Measurements from ENCODE around the gene MSI2. TPM values are rescaled to one million over a fixed set of nuclear protein-coding genes. Genes with fewer than 3 reads are reported as not detected.

MSI2 gene
- total RNA-seq, 1 experiment from 2014 or later = 169 TPM

- no peaks in the 10 kb centered on the region for H3K9me2 ChIP-seq (replicated peaks; ENCODE audit: insufficient read depth, low read length)
- no peak overlapping the region for H3K4me2 ChIP-seq (ENCODE audit: low read depth, low read length, poor library complexity, severe bottlenecking)
- no peaks in the 10 kb centered on the region for H3K36me3 ChIP-seq (ENCODE audit: insufficient read depth, low read length)
- H2AFZ ChIP-seq (ENCODE audit: low read length) = no peak overlapping the region
- H3K27ac ChIP-seq (ENCODE audit: low read length) = no peak overlapping the region
- no peaks in the 10 kb centered on the region for H3K79me2 ChIP-seq (ENCODE audit: low read length)
- DNase-seq = no peak
- H3K9ac ChIP-seq (ENCODE audit: low read length) = no peak overlapping the region
- peaks cover 1% of the 10 kb centered on the region for H3K4me1 ChIP-seq (ENCODE audit: low read length)
- no peaks in the 10 kb centered on the region for H4K20me1 ChIP-seq (ENCODE audit: insufficient read depth, low read depth, low read length)
- H3K9me3 ChIP-seq (ENCODE audit: low read length) = peaks cover 8% of the 10 kb centered on the region; the same call in 1 of the 2 replicates
- H3K27me3 ChIP-seq (ENCODE audit: low read length) = no peaks in the 10 kb centered on the region
- no peak overlapping the region for H3K4me3 ChIP-seq (ENCODE audit: low read length)
Measured at GRCh38 chr17:57249520-57249919, 6.8 kb upstream of the MSI2 start.

- peaks cover 8% of the 10 kb centered on the region; the same call in 1 of the 2 replicates for H3K9me3 ChIP-seq (ENCODE audit: low read length)
- H3K4me3 ChIP-seq (ENCODE audit: low read length) = no peak overlapping the region
- no peak overlapping the region for H3K9ac ChIP-seq (ENCODE audit: low read length)
- no peak overlapping the region for H3K27ac ChIP-seq (ENCODE audit: low read length)
- H3K9me2 ChIP-seq (replicated peaks; ENCODE audit: insufficient read depth, low read length) = no peaks in the 10 kb centered on the region
- no peaks in the 10 kb centered on the region for H3K36me3 ChIP-seq (ENCODE audit: insufficient read depth, low read length)
- no peak for DNase-seq
- H3K27me3 ChIP-seq (ENCODE audit: low read length) = no peaks in the 10 kb centered on the region
- no peak overlapping the region for H3K4me2 ChIP-seq (ENCODE audit: low read depth, low read length, poor library complexity, severe bottlenecking)
- H3K4me1 ChIP-seq (ENCODE audit: low read length) = peaks cover 8% of the 10 kb centered on the region
- no peaks in the 10 kb centered on the region for H3K79me2 ChIP-seq (ENCODE audit: low read length)
- H4K20me1 ChIP-seq (ENCODE audit: insufficient read depth, low read depth, low read length) = no peaks in the 10 kb centered on the region
- no peak overlapping the region for H2AFZ ChIP-seq (ENCODE audit: low read length)
Measured at GRCh38 chr17:57251211-57251787, 5.0 kb upstream of the MSI2 start.

- Histone ChIP-seq H3K27ac (ENCODE audit: low read length) (no peak overlapping the region), H3K36me3 (ENCODE audit: insufficient read depth, low read length) (peaks cover 2% of the 10 kb centered on the region; the same call in 1 of the 2 replicates), H4K20me1 (ENCODE audit: insufficient read depth, low read depth, low read length) (no peaks in the 10 kb centered on the region), H3K9me3 (ENCODE audit: low read length) (peaks cover 8% of the 10 kb centered on the region; the same call in 1 of the 2 replicates), H3K4me2 (ENCODE audit: low read depth, low read length, poor library complexity, severe bottlenecking) (no peak overlapping the region), H3K4me3 (ENCODE audit: low read length) (no peak overlapping the region), H3K9ac (ENCODE audit: low read length) (no peak overlapping the region), H3K27me3 (ENCODE audit: low read length) (no peaks in the 10 kb centered on the region), H3K9me2 (replicated peaks; ENCODE audit: insufficient read depth, low read length) (no peaks in the 10 kb centered on the region), H2AFZ (ENCODE audit: low read length) (no peak overlapping the region), H3K79me2 (ENCODE audit: low read length) (peaks cover 17% of the 10 kb centered on the region), H3K4me1 (ENCODE audit: low read length) (peaks cover 14% of the 10 kb centered on the region)
- DNase-seq = no peak
Measured at GRCh38 chr17:57253362-57254065, 2.8 kb upstream of the MSI2 start.

- Histone ChIP-seq H3K27ac (ENCODE audit: low read length) (peak overlapping the region; percentile 68), H2AFZ (ENCODE audit: low read length) (peak overlapping the region; percentile 92; the same call in 1 of the 2 replicates), H3K4me3 (ENCODE audit: low read length) (peak overlapping the region; percentile 75), H3K27me3 (ENCODE audit: low read length) (no peaks in the 10 kb centered on the region), H3K9ac (ENCODE audit: low read length) (peak overlapping the region; percentile 82), H3K79me2 (ENCODE audit: low read length) (peaks cover 34% of the 10 kb centered on the region), H3K4me2 (ENCODE audit: low read depth, low read length, poor library complexity, severe bottlenecking) (peak overlapping the region; percentile 95), H3K9me3 (ENCODE audit: low read length) (peaks cover 5% of the 10 kb centered on the region; the same call in 1 of the 2 replicates), H3K36me3 (ENCODE audit: insufficient read depth, low read length) (peaks cover 18% of the 10 kb centered on the region), H4K20me1 (ENCODE audit: insufficient read depth, low read depth, low read length) (no peaks in the 10 kb centered on the region), H3K4me1 (ENCODE audit: low read length) (peaks cover 31% of the 10 kb centered on the region), H3K9me2 (replicated peaks; ENCODE audit: insufficient read depth, low read length) (no peaks in the 10 kb centered on the region)
- no peak for DNase-seq
Measured at GRCh38 chr17:57255182-57255775, 1.0 kb upstream of the MSI2 start.

- Histone ChIP-seq H3K36me3 (ENCODE audit: insufficient read depth, low read length) (peaks cover 32% of the 10 kb centered on the region), H4K20me1 (ENCODE audit: insufficient read depth, low read depth, low read length) (no peaks in the 10 kb centered on the region), H3K9me3 (ENCODE audit: low read length) (no peaks in the 10 kb centered on the region), H2AFZ (ENCODE audit: low read length) (no peak overlapping the region), H3K9me2 (replicated peaks; ENCODE audit: insufficient read depth, low read length) (no peaks in the 10 kb centered on the region), H3K79me2 (ENCODE audit: low read length) (peaks cover 48% of the 10 kb centered on the region), H3K9ac (ENCODE audit: low read length) (peak overlapping the region; percentile 91), H3K4me2 (ENCODE audit: low read depth, low read length, poor library complexity, severe bottlenecking) (peak overlapping the region; percentile 84), H3K27me3 (ENCODE audit: low read length) (no peaks in the 10 kb centered on the region), H3K4me1 (ENCODE audit: low read length) (peaks cover 45% of the 10 kb centered on the region), H3K27ac (ENCODE audit: low read length) (peak overlapping the region; percentile 92), H3K4me3 (ENCODE audit: low read length) (peak overlapping the region; percentile 71)
- DNase-seq = peak; percentile 77
Measured at GRCh38 chr17:57256708-57257112, 387 bp downstream of the MSI2 start.

- DNase-seq = peak; percentile 79
Measured at GRCh38 chr17:57257195-57257894, 1.0 kb downstream of the MSI2 start.

GRCh38 chr17:57257895-57258851 is 1.9 kb downstream of the MSI2 start:
- Histone ChIP-seq H3K9ac (ENCODE audit: low read length) (peak overlapping the region; percentile 91), H3K4me2 (ENCODE audit: low read depth, low read length, poor library complexity, severe bottlenecking) (peak overlapping the region; percentile 84), H3K27ac (ENCODE audit: low read length) (peak overlapping the region; percentile 92), H3K9me2 (replicated peaks; ENCODE audit: insufficient read depth, low read length) (no peaks in the 10 kb centered on the region), H3K4me3 (ENCODE audit: low read length) (peak overlapping the region; percentile 71), H3K79me2 (ENCODE audit: low read length) (peaks cover 63% of the 10 kb centered on the region), H4K20me1 (ENCODE audit: insufficient read depth, low read depth, low read length) (peaks cover under 1% of the 10 kb centered on the region; the same call in 1 of the 2 replicates), H3K27me3 (ENCODE audit: low read length) (no peaks in the 10 kb centered on the region), H3K36me3 (ENCODE audit: insufficient read depth, low read length) (peaks cover 47% of the 10 kb centered on the region), H3K9me3 (ENCODE audit: low read length) (no peaks in the 10 kb centered on the region), H2AFZ (ENCODE audit: low read length) (no peak overlapping the region), H3K4me1 (ENCODE audit: low read length) (peaks cover 54% of the 10 kb centered on the region)
- DNase-seq = peak; percentile 50

More at GRCh38 chr17:57257195-57257894, 1.0 kb downstream of the MSI2 start:
- H3K9me3 ChIP-seq (ENCODE audit: low read length) = no peaks in the 10 kb centered on the region
- H3K9ac ChIP-seq (ENCODE audit: low read length) = peak overlapping the region; percentile 91
- H3K79me2 ChIP-seq (ENCODE audit: low read length) = peaks cover 55% of the 10 kb centered on the region
- H4K20me1 ChIP-seq (ENCODE audit: insufficient read depth, low read depth, low read length) = no peaks in the 10 kb centered on the region
- peak overlapping the region; percentile 84 for H3K4me2 ChIP-seq (ENCODE audit: low read depth, low read length, poor library complexity, severe bottlenecking)
- H2AFZ ChIP-seq (ENCODE audit: low read length) = no peak overlapping the region
- H3K27ac ChIP-seq (ENCODE audit: low read length) = peak overlapping the region; percentile 92
- H3K36me3 ChIP-seq (ENCODE audit: insufficient read depth, low read length) = peaks cover 38% of the 10 kb centered on the region
- peaks cover 52% of the 10 kb centered on the region for H3K4me1 ChIP-seq (ENCODE audit: low read length)
- H3K9me2 ChIP-seq (replicated peaks; ENCODE audit: insufficient read depth, low read length) = no peaks in the 10 kb centered on the region
- H3K27me3 ChIP-seq (ENCODE audit: low read length) = no peaks in the 10 kb centered on the region
- peak overlapping the region; percentile 71 for H3K4me3 ChIP-seq (ENCODE audit: low read length)
